HG03103 (cell line): ENCODE results near the gene FKBP2.
"Not testable (repeated sequence)": the region's sequence is repeated elsewhere in the genome, so short reads cannot be mapped to it uniquely, and the experiment has no call there.

Source experiments
- ATAC-seq: cut with Tn5 transposase; IDR thresholded peaks from one replicate; pipeline ENCODE4 v1.9.1; 2021; ENCODE audit warnings: low read depth; ENCODE audit not compliant: unreplicated experiment

Gene FKBP2

DNA sequence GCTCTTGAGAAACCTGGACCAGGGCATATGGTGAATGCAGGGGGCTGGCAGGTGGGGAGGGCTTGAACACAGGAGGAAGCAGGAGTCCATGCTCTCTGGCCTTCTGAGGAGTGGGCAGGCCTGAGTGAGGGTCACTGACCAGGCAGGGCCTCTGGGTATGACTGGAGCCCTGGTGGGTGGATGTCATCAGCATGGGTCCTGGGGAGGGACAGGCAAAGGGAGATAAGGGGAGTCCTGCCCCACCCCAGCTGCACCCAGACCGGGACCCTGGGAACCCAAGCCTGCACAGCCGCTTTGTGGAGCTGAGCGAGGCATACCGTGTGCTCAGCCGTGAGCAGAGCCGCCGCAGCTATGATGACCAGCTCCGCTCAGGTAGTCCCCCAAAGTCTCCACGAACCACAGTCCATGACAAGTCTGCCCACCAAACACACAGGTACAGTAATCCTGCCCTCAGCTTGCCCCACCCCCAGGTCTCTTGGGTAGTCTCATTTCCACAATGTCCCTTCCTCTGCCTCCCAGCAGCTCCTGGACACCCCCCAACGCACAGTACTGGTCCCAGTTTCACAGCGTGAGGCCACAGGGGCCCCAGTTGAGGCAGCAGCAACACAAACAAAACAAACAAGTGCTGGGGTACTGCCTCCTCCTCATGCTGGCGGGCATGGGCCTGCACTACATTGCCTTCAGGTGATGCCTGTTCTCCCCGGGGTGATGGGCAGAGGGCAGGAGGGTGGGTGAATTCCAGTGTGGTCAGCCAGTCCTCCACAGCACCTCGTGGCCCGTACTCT is 8.5 kb upstream of the FKBP2 start:
- no peak for ATAC-seq

- no peak for ATAC-seq
Observed at GRCh38 chr11:64232967-64233315, 8.0 kb upstream of the FKBP2 start.

DNA sequence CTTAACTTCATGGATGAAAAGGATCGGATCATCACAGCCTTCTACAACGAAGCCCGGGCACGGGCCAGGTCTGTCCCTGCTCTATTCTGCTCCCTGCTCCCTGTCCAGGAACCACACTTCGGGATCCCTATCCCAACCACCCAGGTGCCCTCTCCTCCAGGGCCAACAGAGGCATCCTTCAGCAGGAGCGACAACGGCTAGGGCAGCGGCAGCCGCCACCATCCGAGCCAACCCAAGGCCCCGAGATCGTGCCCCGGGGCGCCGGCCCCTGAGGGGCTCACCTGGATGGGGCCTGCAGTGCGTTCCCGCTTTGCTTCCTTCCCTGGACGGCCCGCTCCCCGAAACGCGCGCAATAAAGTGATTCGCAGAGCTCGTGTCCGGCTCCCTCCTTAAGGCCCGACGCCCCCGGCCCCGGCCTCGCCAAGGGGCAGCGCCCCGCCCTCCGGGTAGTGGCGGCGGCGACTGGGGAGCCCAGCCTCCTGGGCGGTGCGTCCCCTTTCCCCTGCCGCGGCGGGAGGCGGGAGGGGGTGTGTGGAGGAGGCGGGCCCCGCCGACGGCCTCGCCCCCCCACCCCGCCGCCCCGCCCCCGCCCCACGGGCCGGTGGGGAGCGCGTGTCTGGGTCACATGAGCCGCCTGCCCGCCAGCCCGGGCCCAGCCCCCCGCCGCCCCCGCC is 6.8 kb upstream of the FKBP2 start, which contains the start of gene VEGFB:
Gene VEGFB, plus strand, starts transcription at position 672 of the 674 bp plus-strand sequence. CDS start 250 bp downstream, outside the sequence.
- no peak for ATAC-seq

- ATAC-seq = no peak
Observed at GRCh38 chr11:64234647-64235379, 6.1 kb upstream of the FKBP2 start.

DNA sequence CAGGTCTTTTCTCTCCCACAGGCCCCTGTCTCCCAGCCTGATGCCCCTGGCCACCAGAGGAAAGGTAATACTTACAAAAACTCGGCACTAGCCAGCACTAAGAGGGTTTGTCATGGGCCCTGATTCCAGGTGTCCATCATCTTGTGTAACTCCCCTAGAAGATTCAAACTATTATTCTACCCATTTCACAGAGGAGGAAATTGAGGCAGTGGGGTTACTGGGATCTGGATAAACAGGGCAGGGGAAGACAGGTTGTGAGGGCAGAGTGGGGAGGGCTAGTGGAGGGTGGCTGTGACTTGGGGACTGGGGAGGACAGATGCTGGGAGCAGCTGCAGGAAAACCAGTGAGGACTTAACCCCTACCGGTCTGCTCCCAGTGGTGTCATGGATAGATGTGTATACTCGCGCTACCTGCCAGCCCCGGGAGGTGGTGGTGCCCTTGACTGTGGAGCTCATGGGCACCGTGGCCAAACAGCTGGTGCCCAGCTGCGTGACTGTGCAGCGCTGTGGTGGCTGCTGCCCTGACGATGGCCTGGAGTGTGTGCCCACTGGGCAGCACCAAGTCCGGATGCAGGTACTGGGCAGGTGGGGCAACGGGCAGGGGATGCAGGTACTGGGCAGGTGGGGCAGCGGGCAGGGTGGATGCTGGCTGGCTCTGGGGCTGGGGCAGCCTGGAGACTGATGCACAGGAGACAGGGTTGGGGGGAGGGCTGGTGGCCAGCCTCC is 5.3 kb upstream of the FKBP2 start:
- no peak for ATAC-seq

GRCh38 chr11:64237484-64237951 is 3.4 kb upstream of the FKBP2 start:
- no peak for ATAC-seq

DNA sequence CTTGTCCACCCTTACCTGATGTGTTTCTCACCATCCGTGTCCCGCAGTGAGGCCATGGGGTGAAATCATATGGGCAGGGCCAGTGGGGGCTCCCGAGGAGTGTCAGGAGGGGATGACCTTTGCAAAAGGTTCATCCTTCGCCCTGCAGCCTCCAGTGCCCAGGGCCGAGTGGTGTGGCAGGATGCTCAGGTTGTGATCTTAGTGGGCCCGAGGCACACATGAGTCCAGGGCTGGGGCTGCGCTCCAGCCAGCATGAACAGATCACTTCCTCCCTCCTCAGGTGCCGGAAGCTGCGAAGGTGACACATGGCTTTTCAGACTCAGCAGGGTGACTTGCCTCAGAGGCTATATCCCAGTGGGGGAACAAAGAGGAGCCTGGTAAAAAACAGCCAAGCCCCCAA is 2.8 kb upstream of the FKBP2 start:
- no peak for ATAC-seq

GRCh38 chr11:64238999-64239398 is 1.9 kb upstream of the FKBP2 start:
- no peak for ATAC-seq

DNA sequence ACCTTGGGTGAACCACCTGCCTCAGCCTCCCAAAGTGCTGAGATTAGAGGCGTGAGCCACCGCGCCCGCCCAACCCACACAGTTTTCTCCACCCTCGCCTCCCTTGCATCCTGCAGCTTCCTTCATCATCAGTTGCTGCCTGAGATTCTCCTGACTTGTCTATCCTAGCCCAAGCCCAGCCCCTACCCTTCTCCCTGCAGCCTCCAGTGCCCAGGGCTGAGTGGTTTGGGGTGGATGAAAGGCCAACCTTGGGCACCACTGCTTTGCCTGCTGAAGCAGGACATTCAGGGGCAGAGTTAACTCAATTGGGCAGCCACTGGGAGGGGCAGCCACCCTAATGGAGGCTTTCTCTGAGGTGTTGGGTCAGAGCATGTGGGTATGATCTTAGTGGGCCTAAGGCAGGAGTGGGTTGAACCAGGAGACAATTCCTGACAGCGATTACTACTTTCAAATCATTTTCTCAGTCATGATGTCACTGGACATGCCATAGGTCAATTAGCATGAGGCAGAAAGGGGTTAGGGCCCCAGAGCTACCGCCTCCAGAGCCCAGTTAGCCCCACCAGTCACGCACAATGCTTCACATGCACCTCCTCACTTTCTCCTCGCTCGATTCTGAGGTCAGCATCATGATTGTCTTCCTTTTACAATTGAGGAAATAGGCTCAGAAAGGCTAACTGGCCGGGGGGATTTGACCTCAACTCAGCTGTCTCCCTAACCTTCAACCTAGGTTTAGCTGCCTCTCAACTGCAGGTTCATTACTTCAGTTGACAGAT is 1.0 kb upstream of the FKBP2 start:
- ATAC-seq = no peak

- ATAC-seq = peak; percentile 66
Observed at GRCh38 chr11:64241241-64241490, 271 bp downstream of the FKBP2 start.

DNA sequence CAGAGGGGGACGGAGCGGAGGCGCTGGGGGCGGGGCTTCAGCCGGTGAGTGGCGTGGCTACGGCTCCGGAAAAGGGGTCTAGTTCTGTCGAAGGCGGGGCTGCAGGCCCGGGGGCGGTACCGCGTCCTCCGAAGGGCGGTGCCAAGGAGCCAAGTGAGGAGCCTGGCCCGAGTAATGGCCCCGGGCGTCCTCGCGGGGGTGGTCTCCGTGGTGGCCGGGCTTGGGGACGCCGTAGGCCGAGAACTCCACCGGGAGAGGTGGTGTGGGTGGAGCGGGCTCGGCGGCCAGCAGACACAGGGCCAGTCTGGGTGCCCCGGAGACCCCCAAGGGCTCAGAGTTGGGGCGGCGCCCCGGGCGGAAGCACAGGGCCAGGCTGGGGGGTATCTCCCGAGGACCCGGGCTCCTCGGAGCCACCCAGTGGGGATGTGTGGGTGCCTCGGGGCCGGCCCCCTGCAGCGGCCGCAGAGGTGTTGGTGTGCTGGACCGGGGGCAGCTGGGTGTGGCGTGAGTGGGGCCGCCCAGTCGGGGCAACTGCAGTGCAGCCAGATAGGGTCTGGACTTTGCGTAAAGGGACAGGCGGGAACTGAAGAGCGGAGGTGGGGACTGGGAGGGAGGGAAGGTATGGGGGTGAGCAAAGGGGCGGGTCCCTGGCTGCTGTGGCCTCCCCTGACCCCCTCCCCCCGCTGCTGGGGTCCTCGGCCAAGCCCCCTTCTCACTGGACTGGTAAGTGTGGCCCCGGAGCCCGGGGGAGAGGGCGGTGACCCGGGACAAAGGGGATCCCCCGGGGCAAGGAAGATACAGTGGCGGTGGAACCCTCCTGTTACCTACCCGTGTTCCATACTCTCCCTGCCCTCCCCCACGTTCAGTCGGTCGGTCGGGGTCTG is 838 bp downstream of the FKBP2 start:
- peak; percentile 2 for ATAC-seq

DNA sequence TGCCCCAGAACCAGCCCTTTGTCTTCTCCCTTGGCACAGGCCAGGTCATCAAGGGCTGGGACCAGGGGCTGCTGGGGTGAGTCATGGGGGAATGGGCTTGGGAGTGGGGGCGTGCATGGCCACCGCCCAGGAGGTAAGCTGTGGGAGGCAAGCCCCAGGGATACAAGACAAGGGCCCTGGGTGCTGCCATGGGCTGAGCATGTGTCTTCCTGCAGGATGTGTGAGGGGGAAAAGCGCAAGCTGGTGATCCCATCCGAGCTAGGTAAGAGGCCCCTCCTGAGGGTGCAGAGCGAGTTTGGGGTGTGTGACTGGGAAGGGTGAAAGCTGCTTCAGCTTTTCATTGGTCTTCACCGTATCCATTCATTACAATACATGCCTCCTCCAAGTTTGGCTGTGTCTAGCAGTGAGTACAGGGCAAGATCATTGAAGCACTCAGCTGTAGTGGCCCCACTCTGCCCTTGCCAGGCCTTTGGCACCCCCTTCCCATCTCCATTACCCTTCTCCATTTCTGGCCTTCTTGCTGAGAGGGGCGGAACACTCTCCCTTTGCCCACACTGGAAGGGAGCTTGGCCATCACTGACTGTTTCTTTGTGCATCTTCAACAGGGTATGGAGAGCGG is 2.5 kb downstream of the FKBP2 start:
- no peak for ATAC-seq

- ATAC-seq = no peak
Observed at GRCh38 chr11:64244107-64244506, 3.2 kb downstream of the FKBP2 start.

DNA sequence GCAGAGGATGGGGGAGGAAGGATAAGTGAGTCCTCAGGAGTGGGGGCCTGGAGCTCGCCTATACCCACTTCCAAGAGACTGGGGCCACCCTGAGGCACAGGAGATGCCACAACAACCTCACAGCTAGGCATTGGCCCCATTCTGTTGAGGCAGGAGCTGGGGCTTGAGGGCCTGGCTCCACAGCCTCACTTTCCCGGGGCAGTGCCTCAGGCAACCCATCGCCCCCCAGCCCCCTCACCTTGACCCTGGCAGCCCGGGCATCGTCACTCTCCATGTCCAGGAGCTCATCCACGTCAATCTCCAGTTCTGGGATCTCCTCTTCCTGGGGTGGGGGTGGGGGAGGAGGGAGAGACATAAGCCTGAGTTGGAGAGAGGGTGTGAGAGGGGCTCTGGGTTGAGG is 4.1 kb downstream of the FKBP2 start:
- ATAC-seq = no peak

GRCh38 chr11:64245401-64245796 is 4.5 kb downstream of the FKBP2 start:
- no peak for ATAC-seq

DNA sequence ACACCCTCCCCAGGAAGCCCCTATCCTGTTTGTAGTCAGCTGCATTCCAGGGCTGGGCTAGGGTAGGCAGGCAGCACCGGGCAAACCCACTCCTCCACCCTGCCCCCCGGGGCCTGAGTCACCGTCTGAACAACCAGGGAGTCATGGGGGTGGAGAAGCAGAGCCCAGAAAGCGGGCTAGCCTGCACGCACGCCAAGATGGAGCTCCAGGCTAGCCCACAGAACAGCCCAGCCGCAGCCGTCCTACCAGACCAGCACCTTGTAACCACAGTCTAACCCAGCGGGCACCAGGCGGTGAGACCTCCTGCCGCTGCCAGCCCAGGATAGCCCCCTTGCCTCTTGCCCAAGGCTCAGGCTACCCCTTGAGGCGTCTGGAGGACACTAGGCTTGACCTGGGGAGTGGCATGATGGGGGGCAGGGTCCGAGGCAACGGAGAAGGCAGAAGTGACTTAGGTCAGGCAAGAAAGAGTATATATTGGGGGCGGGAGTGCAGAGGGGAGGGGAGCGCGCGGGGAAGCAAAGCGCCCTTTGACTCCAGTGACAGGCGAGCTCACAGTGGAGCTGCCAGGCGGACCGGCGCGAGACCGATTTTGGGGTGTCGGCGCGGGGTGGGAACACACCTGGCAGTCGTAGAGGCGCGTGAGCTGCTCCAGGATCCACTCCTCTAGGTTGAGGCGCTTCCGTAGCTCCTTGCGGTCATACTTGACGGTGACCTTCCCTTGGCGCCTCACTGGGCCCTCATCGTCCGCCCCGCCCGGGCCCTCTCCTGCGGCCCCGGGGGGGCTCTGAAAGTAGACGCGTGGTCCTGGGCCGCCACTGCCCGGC is 5.1 kb downstream of the FKBP2 start:
- ATAC-seq = no peak

- not testable (repeated sequence) for ATAC-seq
Observed at GRCh38 chr11:64246621-64246870, 5.7 kb downstream of the FKBP2 start.
